Nephron progenitor cell (in vitro differentiated cells): ENCODE data around the gene DSTN.

Experiments used
- DNase-seq: peaks from one replicate; pipeline ENCODE4 v3.0.0; 2021
- H3K27ac Mint-ChIP-seq: 2 replicates; pipeline ENCODE4 v1.8.0; 2021; ENCODE audit warnings: mild to moderate bottlenecking, moderate library complexity, mixed read lengths
- H3K27me3 Mint-ChIP-seq: 2 replicates; pipeline ENCODE4 v1.8.0; 2021; ENCODE audit warnings: mild to moderate bottlenecking, low read depth, mixed read lengths; ENCODE audit not compliant: poor library complexity
- H3K36me3 Mint-ChIP-seq: 2 replicates; pipeline ENCODE4 v1.8.0; 2021; ENCODE audit warnings: low read depth, mixed read lengths
- H3K4me1 Mint-ChIP-seq: 2 replicates; pipeline ENCODE4 v1.8.0; 2021; ENCODE audit warnings: mixed read lengths
- H3K4me3 Mint-ChIP-seq: 2 replicates; pipeline ENCODE4 v1.8.0; 2021; ENCODE audit warnings: mild to moderate bottlenecking, moderate library complexity, mixed read lengths
- H3K9me3 Mint-ChIP-seq: 2 replicates; pipeline ENCODE4 v1.8.0; 2021; ENCODE audit warnings: mild to moderate bottlenecking, moderate library complexity, mixed read lengths
- CTCF ChIP-seq: fragments of 200-600 bp; sonication (generic); IDR thresholded peaks from 2 replicates; pipeline ENCODE4 v1.5.0; 2021; ENCODE audit warnings: antibody characterized with exemption

Gene DSTN

GRCh38 chr20:17541596-17541995 is 28.3 kb upstream of the DSTN start:
- peaks cover 8% of the 10 kb centered on the region for H3K27me3 Mint-ChIP-seq
- no peak overlapping the region for H3K27ac Mint-ChIP-seq
- H3K36me3 Mint-ChIP-seq: no peaks in the 10 kb centered on the region
- no peak for TF ChIP-seq CTCF
- H3K4me1 Mint-ChIP-seq: peaks cover 15% of the 10 kb centered on the region
- H3K4me3 Mint-ChIP-seq: no peak overlapping the region
- H3K9me3 Mint-ChIP-seq: peaks cover 4% of the 10 kb centered on the region
- no peak for DNase-seq

GRCh38 chr20:17541996-17542395 is 27.9 kb upstream of the DSTN start:
- no peaks in the 10 kb centered on the region for H3K9me3 Mint-ChIP-seq
- H3K36me3 Mint-ChIP-seq: no peaks in the 10 kb centered on the region
- H3K27ac Mint-ChIP-seq: no peak overlapping the region
- peaks cover 12% of the 10 kb centered on the region for H3K4me1 Mint-ChIP-seq
- peaks cover 7% of the 10 kb centered on the region for H3K27me3 Mint-ChIP-seq
- no peak overlapping the region for H3K4me3 Mint-ChIP-seq
- no peak for DNase-seq
- no peak for TF ChIP-seq CTCF

- Mint-ChIP-seq H3K4me3 (no peak overlapping the region), H3K27ac (no peak overlapping the region), H3K9me3 (no peaks in the 10 kb centered on the region), H3K27me3 (peaks cover 4% of the 10 kb centered on the region), H3K4me1 (peaks cover 9% of the 10 kb centered on the region), H3K36me3 (no peaks in the 10 kb centered on the region)
- TF ChIP-seq CTCF: no peak
- DNase-seq: no peak
Observed at GRCh38 chr20:17542481-17542880, 27.4 kb upstream of the DSTN start.

- Mint-ChIP-seq H3K27ac (no peak overlapping the region), H3K4me1 (peaks cover 9% of the 10 kb centered on the region), H3K27me3 (peaks cover 4% of the 10 kb centered on the region), H3K4me3 (no peak overlapping the region), H3K9me3 (no peaks in the 10 kb centered on the region), H3K36me3 (no peaks in the 10 kb centered on the region)
- no peak for DNase-seq
- TF ChIP-seq CTCF: no peak
Observed at GRCh38 chr20:17542993-17543412, 26.9 kb upstream of the DSTN start.

- no peak for DNase-seq
- no peak for TF ChIP-seq CTCF
- H3K4me1 Mint-ChIP-seq: peaks cover 9% of the 10 kb centered on the region
- H3K4me3 Mint-ChIP-seq: no peak overlapping the region
- peaks cover 4% of the 10 kb centered on the region for H3K27me3 Mint-ChIP-seq
- no peaks in the 10 kb centered on the region for H3K9me3 Mint-ChIP-seq
- no peak overlapping the region for H3K27ac Mint-ChIP-seq
- H3K36me3 Mint-ChIP-seq: no peaks in the 10 kb centered on the region
Observed at GRCh38 chr20:17543531-17544131, 26.2 kb upstream of the DSTN start.

GRCh38 chr20:17545127-17545526 is 24.7 kb upstream of the DSTN start:
- Mint-ChIP-seq H3K36me3 (no peaks in the 10 kb centered on the region), H3K9me3 (no peaks in the 10 kb centered on the region), H3K27me3 (peaks cover 4% of the 10 kb centered on the region), H3K27ac (no peak overlapping the region), H3K4me1 (peaks cover 9% of the 10 kb centered on the region), H3K4me3 (no peak overlapping the region)
- no peak for TF ChIP-seq CTCF
- DNase-seq: no peak
